PFSK-1 (cell line): Measurements from ENCODE around the gene SCAMP3.

Source experiments
- FOXP2 ChIP-seq: optimal IDR thresholded peaks from 2 replicates; pipeline ENCODE3; 2011; ENCODE audit warnings: borderline replicate concordance, control low read depth, inconsistent platforms; ENCODE audit not compliant: insufficient read depth; ENCODE audit errors: extremely low read length, extremely low read depth
- POLR2AphosphoS5 ChIP-seq: IDR thresholded peaks from 2 replicates; pipeline ENCODE4 v1.6.1; 2012; ENCODE audit warnings: low read depth, mild to moderate bottlenecking, control low read depth, low read length, moderate library complexity
- REST ChIP-seq, 2 experiments: IDR thresholded peaks; 2 replicates each; pipeline versions ENCODE4 v1.6.1 to v1.8.0; 2011 to 2012; ENCODE audit warnings: low read depth in 2 of 2, low read length in 2 of 2, control low read depth in 1 of 2, inconsistent platforms in 1 of 2, mild to moderate bottlenecking in 1 of 2, moderate library complexity in 1 of 2; ENCODE audit not compliant: insufficient read depth in 1 of 2
- SIN3A ChIP-seq: IDR thresholded peaks from 2 replicates; pipeline ENCODE4 v1.6.1; 2012; ENCODE audit warnings: mild to moderate bottlenecking, low read length, moderate library complexity, borderline replicate concordance; ENCODE audit not compliant: insufficient read depth
- TAF1 ChIP-seq: IDR thresholded peaks from 2 replicates; pipeline ENCODE4 v1.6.1; 2012; ENCODE audit warnings: low read length, control low read depth, borderline replicate concordance; ENCODE audit not compliant: insufficient read depth

The SCAMP3 gene

GRCh38 chr1:155236451-155236850, 25.7 kb downstream of the SCAMP3 start:
- no peak for TF ChIP-seq REST (IDR thresholded peaks at IDR 0.05; ENCODE audit: insufficient read depth in 1 of 2, low read depth in 2 of 2, low read length in 2 of 2)
- TF ChIP-seq POLR2AphosphoS5 = no peak
- no peak for TF ChIP-seq FOXP2

- TF ChIP-seq SIN3A (no peak), POLR2AphosphoS5 (no peak), REST (IDR thresholded peaks at IDR 0.05; ENCODE audit: insufficient read depth in 1 of 2, low read depth in 2 of 2, low read length in 2 of 2) (no peak), TAF1 (no peak)
Observed at GRCh38 chr1:155228096-155228427, 34.1 kb downstream of the SCAMP3 start.

GRCh38 chr1:155227261-155228095, 34.7 kb downstream of the SCAMP3 start:
- peak in 1 of 2 experiments; percentile 29; a peak in 1 of 4 replicates for TF ChIP-seq REST (IDR thresholded peaks at IDR 0.05; ENCODE audit: insufficient read depth in 1 of 2, low read depth in 2 of 2, low read length in 2 of 2)
- TF ChIP-seq SIN3A = peak; percentile 47; the same call in 1 of the 2 replicates
- TF ChIP-seq POLR2AphosphoS5 = peak; percentile 87
- peak; percentile 91 for TF ChIP-seq TAF1
- peak; percentile 41 for TF ChIP-seq FOXP2

GRCh38 chr1:155226910-155227260, 35.3 kb downstream of the SCAMP3 start:
- TF ChIP-seq TAF1 = no peak
- TF ChIP-seq REST (IDR thresholded peaks at IDR 0.05; ENCODE audit: insufficient read depth in 1 of 2, low read depth in 2 of 2, low read length in 2 of 2) = no peak
- TF ChIP-seq POLR2AphosphoS5 = no peak
- TF ChIP-seq FOXP2 = no peak
- TF ChIP-seq SIN3A = no peak
